H1 (cell line): ENCODE measurements around the gene TEK. TPM values are rescaled to one million over a fixed set of nuclear protein-coding genes. Genes with fewer than 3 reads are reported as not detected.

Source experiments
- CTCF ChIA-PET: fragments of 300-600 bp; sonication (Branson Sonifier 250); formaldehyde crosslinking; loops from one replicate; lab custom pipeline; 2021; ENCODE audit not compliant: partially characterized antibody; lab: Charles Lee
- POLR2A ChIA-PET: fragments of 300-600 bp; sonication (Branson Sonifier 250); formaldehyde crosslinking; loops from one replicate; lab custom pipeline; 2021; ENCODE audit warnings: inconsistent platforms; ENCODE audit not compliant: partially characterized antibody; lab: Charles Lee
- DNase-seq, 2 experiments: peaks; one replicate each; pipeline versions ENCODE4 v3.0.0 to v3.0.0-alpha.2; 2010 to 2022; ENCODE audit warnings: low spot score in 2 of 2, low read depth in 1 of 2, mixed read lengths in 1 of 2
- FAIRE-seq: peaks from 2 replicates; lab custom pipeline; 2011; peaks lifted over from hg19 to GRCh38; lab: Jason Lieb, UNC
- H2AFZ ChIP-seq: 2 replicates; pipeline ENCODE4 v1.8.1; 2012; ENCODE audit warnings: low read length, inconsistent platforms
- H2AK5ac ChIP-seq: 2 replicates; pipeline ENCODE4 v1.6.1; 2013; ENCODE audit warnings: low read depth, low read length
- H2BK120ac ChIP-seq: replicated peaks from 2 replicates; pipeline ENCODE3; 2013; ENCODE audit warnings: low read depth, low read length, inconsistent platforms
- H2BK12ac ChIP-seq: 2 replicates; pipeline ENCODE4 v1.6.1; 2013; ENCODE audit warnings: low read depth, low read length
- H2BK15ac ChIP-seq: 2 replicates; pipeline ENCODE4 v1.6.1; 2013; ENCODE audit warnings: low read length
- H2BK20ac ChIP-seq: 2 replicates; pipeline ENCODE4 v1.6.1; 2013; ENCODE audit warnings: low read length
- H2BK5ac ChIP-seq: 2 replicates; pipeline ENCODE4 v1.6.1; 2013; ENCODE audit warnings: low read depth, low read length
- H3K14ac ChIP-seq: 2 replicates; pipeline ENCODE4 v1.6.1; 2013; ENCODE audit warnings: inconsistent platforms; ENCODE audit not compliant: insufficient read length
- H3K18ac ChIP-seq: 2 replicates; pipeline ENCODE4 v1.6.1; 2013; ENCODE audit warnings: low read length; ENCODE audit errors: extremely low read depth
- H3K23ac ChIP-seq: 2 replicates; pipeline ENCODE4 v1.6.1; 2013; ENCODE audit warnings: inconsistent platforms; ENCODE audit not compliant: insufficient read length
- H3K23me2 ChIP-seq: 2 replicates; pipeline ENCODE4 v1.6.1; 2013; ENCODE audit warnings: low read depth, low read length
- H3K27ac ChIP-seq: 2 replicates; pipeline ENCODE4 v1.6.1; 2011; ENCODE audit warnings: low read depth, low read length, inconsistent platforms
- H3K27me3 ChIP-seq, 4 experiments: replicated peaks in 1 of 4; 1 replicate in 1 of 4; 2 replicates in 3 of 4; pipeline versions ENCODE4 v1.6.1 to v1.8.1; 2011 to 2013; ENCODE audit warnings: low read length in 3 of 4, mild to moderate bottlenecking in 3 of 4, inconsistent platforms in 2 of 4, mixed read lengths in 2 of 4, moderate library complexity in 1 of 4; ENCODE audit not compliant: control insufficient read depth in 3 of 4, insufficient read depth in 3 of 4; ENCODE audit errors: extremely low read depth in 1 of 4
- H3K36me3 ChIP-seq, 4 experiments: 2 replicates each; pipeline versions ENCODE4 v1.6.1 to v1.8.1; 2011 to 2013; ENCODE audit warnings: mild to moderate bottlenecking in 4 of 4, low read length in 3 of 4, moderate library complexity in 2 of 4, control low read depth in 1 of 4, inconsistent platforms in 1 of 4; ENCODE audit not compliant: insufficient read depth in 4 of 4, control insufficient read depth in 2 of 4
- H3K4ac ChIP-seq: replicated peaks from 2 replicates; pipeline ENCODE3; 2013; ENCODE audit warnings: low read length, low read depth, mixed read lengths, inconsistent platforms; ENCODE audit not compliant: insufficient read length
- H3K4me1 ChIP-seq, 4 experiments: replicated peaks in 1 of 4; 1 replicate in 1 of 4; 2 replicates in 3 of 4; pipeline versions ENCODE4 v1.6.1 to v1.8.1; 2011 to 2013; ENCODE audit warnings: low read length in 3 of 4, inconsistent platforms in 2 of 4, mixed read lengths in 1 of 4; ENCODE audit not compliant: insufficient read depth in 4 of 4, control insufficient read depth in 3 of 4
- H3K4me2 ChIP-seq, 2 experiments: 2 replicates each; pipeline versions ENCODE4 v1.6.1 to v1.8.1; 2011 to 2013; ENCODE audit warnings: low read depth in 2 of 2, low read length in 2 of 2, control low read depth in 1 of 2, inconsistent platforms in 1 of 2, mild to moderate bottlenecking in 1 of 2; ENCODE audit not compliant: insufficient read depth in 1 of 2
- H3K4me3 ChIP-seq, 4 experiments: fragments of 200-600, 300-600 bp in 1 of 4; sonication (generic), shearing (Covaris generic), sonication (Bioruptor Twin) in 1 of 4; 2 replicates each; pipeline versions ENCODE4 v1.5.1 to v1.8.1; 2011 to 2016; ENCODE audit warnings: low read length in 4 of 4, low read depth in 3 of 4, control low read depth in 2 of 4, inconsistent platforms in 2 of 4, mild to moderate bottlenecking in 2 of 4, mixed read lengths in 1 of 4, moderate library complexity in 1 of 4; ENCODE audit not compliant: insufficient read depth in 2 of 4; ENCODE audit errors: extremely low read depth in 1 of 4
- H3K56ac ChIP-seq: replicated peaks from 2 replicates; pipeline ENCODE3; 2013; ENCODE audit warnings: low read depth, mild to moderate bottlenecking, mixed read lengths, low read length, inconsistent platforms; ENCODE audit not compliant: insufficient read length
- H3K79me1 ChIP-seq: 2 replicates; pipeline ENCODE4 v1.6.1; 2013; ENCODE audit warnings: low read depth, low read length, control low read depth
- H3K79me2 ChIP-seq, 2 experiments: 2 replicates each; pipeline versions ENCODE4 v1.6.1 to v1.8.1; 2012 to 2013; ENCODE audit warnings: low read length in 2 of 2, mild to moderate bottlenecking in 2 of 2, inconsistent platforms in 1 of 2; ENCODE audit not compliant: insufficient read depth in 2 of 2, control insufficient read depth in 1 of 2
- H3K9ac ChIP-seq, 4 experiments: replicated peaks in 1 of 4; 1 replicate in 1 of 4; 2 replicates in 3 of 4; pipeline versions ENCODE4 v1.6.1 to v1.8.1; 2011 to 2013; ENCODE audit warnings: low read depth in 3 of 4, low read length in 3 of 4, control low read depth in 2 of 4, mild to moderate bottlenecking in 2 of 4, moderate library complexity in 2 of 4, inconsistent platforms in 1 of 4; ENCODE audit errors: extremely low read depth in 1 of 4
- H3K9me3 ChIP-seq, 2 experiments: 2 replicates each; pipeline versions ENCODE4 v1.6.1 to v1.8.1; 2012 to 2013; ENCODE audit warnings: mild to moderate bottlenecking in 2 of 2, moderate library complexity in 2 of 2, control low read depth in 1 of 2, inconsistent platforms in 1 of 2, low read depth in 1 of 2, low read length in 1 of 2, mixed read lengths in 1 of 2; ENCODE audit not compliant: insufficient read depth in 2 of 2
- H4K20me1 ChIP-seq, 2 experiments: replicated peaks in 1 of 2; 2 replicates each; pipeline versions ENCODE3 to v1.8.1; 2011 to 2013; ENCODE audit warnings: inconsistent platforms in 2 of 2, low read length in 2 of 2, mild to moderate bottlenecking in 1 of 2; ENCODE audit not compliant: insufficient read depth in 2 of 2, control insufficient read depth in 1 of 2
- H4K5ac ChIP-seq: 2 replicates; pipeline ENCODE4 v1.6.1; 2013; ENCODE audit warnings: low read length, low read depth, mixed read lengths, inconsistent platforms; ENCODE audit not compliant: insufficient read length
- H4K8ac ChIP-seq: 2 replicates; pipeline ENCODE4 v1.8.0; 2013; ENCODE audit warnings: mild to moderate bottlenecking, moderate library complexity, low read length, inconsistent platforms; ENCODE audit not compliant: insufficient read depth; ENCODE audit errors: extremely low read depth
- H4K91ac ChIP-seq: replicated peaks from 2 replicates; pipeline ENCODE3; 2013; ENCODE audit warnings: low read length, mixed read lengths, inconsistent platforms; ENCODE audit not compliant: insufficient read length
- BACH1 ChIP-seq: IDR thresholded peaks from 2 replicates; pipeline ENCODE4 v1.6.1; 2012; ENCODE audit warnings: low read length, improper control_type of control experiment
- CEBPB ChIP-seq: IDR thresholded peaks from 2 replicates; pipeline ENCODE4 v1.6.1; 2012; ENCODE audit warnings: low read depth, low read length
- NRF1 ChIP-seq: IDR thresholded peaks from 2 replicates; pipeline ENCODE4 v1.6.1; 2011; ENCODE audit warnings: mild to moderate bottlenecking, low read depth, low read length, improper control_type of control experiment
- SP4 ChIP-seq: IDR thresholded peaks from 2 replicates; pipeline ENCODE4 v1.6.1; 2012; ENCODE audit warnings: low read length, inconsistent platforms
- SRF ChIP-seq: IDR thresholded peaks from 2 replicates; pipeline ENCODE4 v1.6.1; 2011; ENCODE audit warnings: mild to moderate bottlenecking, low read depth, low read length, moderate library complexity
- TBP ChIP-seq: IDR thresholded peaks from 2 replicates; pipeline ENCODE4 v1.6.1; 2011; ENCODE audit warnings: low read depth, low read length, improper control_type of control experiment
- TEAD4 ChIP-seq: IDR thresholded peaks from 2 replicates; pipeline ENCODE4 v1.6.1; 2012; ENCODE audit warnings: low read depth, low read length, inconsistent platforms, mixed read lengths
- YY1 ChIP-seq: IDR thresholded peaks from 2 replicates; pipeline ENCODE4 v1.6.1; 2011; ENCODE audit warnings: low read depth, mild to moderate bottlenecking, low read length
- WGBS, 2 experiments: shearing (Covaris generic) in 1 of 2; methylation state at CpG; one replicate each; pipeline versions ENCODE4 v1.1.6 to v1.1.7; 2013 to 2015; ENCODE audit warnings: low lambda C conversion rate in 2 of 2, mixed read lengths in 2 of 2, inconsistent platforms in 1 of 2, low coverage in 1 of 2, missing lambda C conversion rate in 1 of 2; ENCODE audit not compliant: insufficient replicate concordance in 2 of 2, insufficient coverage in 1 of 2, insufficient read length in 1 of 2; ENCODE audit errors: extremely low coverage in 1 of 2, missing lambda C conversion rate in 1 of 2; 5-methylcytosine and 5-hydroxymethylcytosine counted together
- polyA plus RNA-seq, 7 experiments: library from polyadenylated mRNA; depleted of rRNA in 3 of 7; stranded (reverse) in 5 of 7; unstranded in 2 of 7; fragments of >200 nt in 5 of 7; fragments of 200-250 nt in 2 of 7; gene quantifications; 1 replicate in 5 of 7; 2 replicates in 1 of 7; 4 replicates in 1 of 7; pipeline versions ENCODE4 v1.2.1 to v1.2.3, GENCODE V29; 2011 to 2013; ENCODE audit warnings: missing spikeins in 2 of 7, mixed read lengths in 2 of 7
- total RNA-seq: library from RNA; stranded (reverse); fragmentation: NEBNext Ultra II Directional; extraction: Animal tissue kit (Norgen Biotek cat#: 25700); gene quantifications from 2 replicates; pipeline ENCODE4 v1.2.1, GENCODE V29; 2021
- TF ChIP-seq, protein P1 (sequence below): IDR thresholded peaks from 2 replicates; pipeline ENCODE4 v1.6.1; 2012; ENCODE audit warnings: inconsistent platforms

The TEK gene
- total and polyA plus RNA-seq, 2 of the 8 experiments (the other 6 are each of a cell fraction or from before 2014, with no cell fraction given), result 11.0 to 35.8 TPM

- DNase-seq, result no peak
- no peak overlapping the region for H3K27ac ChIP-seq
Measured at GRCh38 chr9:27183131-27183530, 74.1 kb downstream of the TEK start.

More at GRCh38 chr9:27183131-27183530, 74.1 kb downstream of the TEK start:
- H3K9me3 ChIP-seq, result no peaks in the 10 kb centered on the region
- no peak overlapping the region for H2BK12ac ChIP-seq
- ChIA-PET POLR2A (no interaction called here), CTCF (no interaction called here)
- no peak overlapping the region for H3K56ac ChIP-seq
- H4K91ac ChIP-seq, result no peak overlapping the region
- no peak overlapping the region for H4K8ac ChIP-seq
- H3K4ac ChIP-seq, result no peak overlapping the region
- H3K36me3 ChIP-seq, result peaks cover 0 to 4% (median 2%) of the 10 kb centered on the region in 4 experiments; a peak in 3 of 8 replicates
- no peaks in the 10 kb centered on the region for H3K27me3 ChIP-seq
- H2BK20ac ChIP-seq, result no peak overlapping the region
- no peak overlapping the region for H2BK5ac ChIP-seq
- H3K4me2 ChIP-seq, result no peak overlapping the region
- no peak overlapping the region for H2BK15ac ChIP-seq
- 88% methylated on average over 2 of the region's 2 CpGs; no CpG with 5 or more reads in 1 of the 2 experiments for WGBS, 2 experiments
- TF ChIP-seq NRF1, result no peak
- TF ChIP-seq TEAD4, result no peak
- TF ChIP-seq CEBPB, result no peak
- TF ChIP-seq, protein P1, sequence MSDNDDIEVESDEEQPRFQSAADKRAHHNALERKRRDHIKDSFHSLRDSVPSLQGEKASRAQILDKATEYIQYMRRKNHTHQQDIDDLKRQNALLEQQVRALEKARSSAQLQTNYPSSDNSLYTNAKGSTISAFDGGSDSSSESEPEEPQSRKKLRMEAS, result no peak
- TF ChIP-seq BACH1, result no peak
- no peak for TF ChIP-seq SRF
- TF ChIP-seq TBP, result no peak
- no peak for TF ChIP-seq SP4
- TF ChIP-seq YY1, result no peak
- no peak overlapping the region for H3K18ac ChIP-seq
- H3K23ac ChIP-seq, result no peak overlapping the region
- H4K5ac ChIP-seq, result no peak overlapping the region
- no peaks in the 10 kb centered on the region for H3K4me1 ChIP-seq
- FAIRE-seq, result no peak
- H2AK5ac ChIP-seq, result no peak overlapping the region
- no peaks in the 10 kb centered on the region for H3K23me2 ChIP-seq
- H4K20me1 ChIP-seq, result no peaks in the 10 kb centered on the region
- H3K79me1 ChIP-seq, result no peaks in the 10 kb centered on the region
- H3K14ac ChIP-seq, result no peak overlapping the region
- H3K79me2 ChIP-seq, result no peaks in the 10 kb centered on the region
- H2BK120ac ChIP-seq, result no peak overlapping the region
- no peak overlapping the region for H2AFZ ChIP-seq
- H3K9ac ChIP-seq, result no peak overlapping the region
- no peak overlapping the region for H3K4me3 ChIP-seq
